ENCODE results near the gene RPS6KA3. TPM values are rescaled to one million over a fixed set of nuclear protein-coding genes. Genes with fewer than 3 reads are reported as not detected.

The RPS6KA3 gene
- total RNA-seq (10 to 100 TPM; 50.3 to 81.4 TPM), polyA plus RNA-seq (10 to 100 TPM; 12.5 to 28.3 TPM)
- long read RNA-seq, donor 1, full-length matches to known transcripts: 4 of 4 reads
- long read RNA-seq, donor 1, partial matches to known transcripts: 0 of 4 reads
- long read RNA-seq, donor 1, other reads (novel, unspliced or antisense): 0 of 4 reads
- long read RNA-seq, donor 2, full-length matches to known transcripts: 1 of 1 reads
- long read RNA-seq, donor 2, partial matches to known transcripts: 0 of 1 reads
- long read RNA-seq, donor 2, other reads (novel, unspliced or antisense): 0 of 1 reads
- long read RNA-seq, donor 3, full-length matches to known transcripts: 3 of 3 reads
- long read RNA-seq, donor 3, partial matches to known transcripts: 0 of 3 reads
- long read RNA-seq, donor 3, other reads (novel, unspliced or antisense): 0 of 3 reads
- long read RNA-seq, donor 4, full-length matches to known transcripts: 1 of 1 reads
- long read RNA-seq, donor 4, partial matches to known transcripts: 0 of 1 reads
- long read RNA-seq, donor 4, other reads (novel, unspliced or antisense): 0 of 1 reads
- long read RNA-seq, donor 5, full-length matches to known transcripts: 3 of 3 reads
- long read RNA-seq, donor 5, partial matches to known transcripts: 0 of 3 reads
- long read RNA-seq, donor 5, other reads (novel, unspliced or antisense): 0 of 3 reads

GRCh38 chrX:20266810-20267606 lies at the start of gene RPS6KA3:
TSS of gene RPS6KA3 (minus strand) at chrX:20266909. CDS start at chrX:20266632, 277 bp downstream.
- H3K9ac ChIP-seq (ENCODE audit: insufficient read depth in 1 of 2, low read length in 2 of 2): peak within 1 kb of the TSS; percentile 75 to 85
- ATAC-seq (ENCODE audit: insufficient read depth, low FRiP score) (peak; percentile 93), DNase-seq (peak; percentile 91 to 94 (median 93))
- 0 to 32% methylated on average over 36 to 77 of the region's 77 CpGs for WGBS, 2 donors
- H3K36me3 ChIP-seq (ENCODE audit: control insufficient read depth in 4 of 4, insufficient read depth in 4 of 4, low read length in 4 of 4): no peaks in the 10 kb centered on the region
- peaks cover 0 to 4% (median 0%) of the 10 kb centered on the region in 4 donors for H3K9me3 ChIP-seq (ENCODE audit: control insufficient read depth in 4 of 4, insufficient read depth in 3 of 4, low read length in 3 of 4)
- peak within 1 kb of the TSS; percentile 62 for H3K4me3 ChIP-seq
- H3K27me3 ChIP-seq (ENCODE audit: control insufficient read depth in 3 of 3, insufficient read depth in 3 of 3, low read length in 2 of 3): peaks cover 4 to 45% (median 17%) of the 10 kb centered on the region in 3 donors
- peaks cover 0 to 7% (median 0%) of the 10 kb centered on the region in 5 donors for H3K4me1 ChIP-seq (ENCODE audit: control insufficient read depth in 5 of 5, insufficient read depth in 5 of 5, low read length in 5 of 5)
- TF ChIP-seq CTCF (IDR thresholded peaks at IDR 0.05; ENCODE audit: control extremely low read depth, extremely low read depth): no peak
- peak within 1 kb of the TSS; percentile 92 to 93 for H3K27ac ChIP-seq (ENCODE audit: low read depth in 1 of 2, low read length in 1 of 2)

- 27 to 49% methylated on average over 2 of the region's 2 CpGs for WGBS, 2 donors
- peak; percentile 7 for ATAC-seq (ENCODE audit: insufficient read depth, low FRiP score)
These were observed 48.4 kb upstream of the RPS6KA3 start for GRCh38 chrX:20315140-20315539.

GRCh38 chrX:20313899-20314298 lies 47.2 kb upstream of the RPS6KA3 start:
- ATAC-seq (ENCODE audit: insufficient read depth, low FRiP score): no peak
- Histone ChIP-seq H3K9me3 (ENCODE audit: control insufficient read depth in 4 of 4, insufficient read depth in 3 of 4, low read length in 3 of 4) (no peaks in the 10 kb centered on the region), H3K4me3 (no peak overlapping the region), H3K9ac (ENCODE audit: insufficient read depth in 1 of 2, low read length in 2 of 2) (no peak overlapping the region), H3K27ac (ENCODE audit: low read depth in 1 of 2, low read length in 1 of 2) (no peak overlapping the region), H3K4me1 (ENCODE audit: control insufficient read depth in 5 of 5, insufficient read depth in 5 of 5, low read length in 5 of 5) (no peaks in the 10 kb centered on the region), H3K36me3 (ENCODE audit: control insufficient read depth in 4 of 4, insufficient read depth in 4 of 4, low read length in 4 of 4) (no peaks in the 10 kb centered on the region), H3K27me3 (ENCODE audit: control insufficient read depth in 3 of 3, insufficient read depth in 3 of 3, low read length in 2 of 3) (peaks cover 0 to 48% (median 11%) of the 10 kb centered on the region in 3 donors)
- DNase-seq: no peak
- no peak for TF ChIP-seq CTCF (IDR thresholded peaks at IDR 0.05; ENCODE audit: control extremely low read depth, extremely low read depth)
- 59 to 80% methylated on average over 1 of the region's 1 CpG for WGBS, 2 donors

More at GRCh38 chrX:20315140-20315539, 48.4 kb upstream of the RPS6KA3 start:
- no peak for TF ChIP-seq CTCF (IDR thresholded peaks at IDR 0.05; ENCODE audit: control extremely low read depth, extremely low read depth)
- peaks cover 0 to 47% (median 16%) of the 10 kb centered on the region in 3 donors for H3K27me3 ChIP-seq (ENCODE audit: control insufficient read depth in 3 of 3, insufficient read depth in 3 of 3, low read length in 2 of 3)
- H3K9me3 ChIP-seq (ENCODE audit: control insufficient read depth in 4 of 4, insufficient read depth in 3 of 4, low read length in 3 of 4): no peaks in the 10 kb centered on the region
- H3K36me3 ChIP-seq (ENCODE audit: control insufficient read depth in 4 of 4, insufficient read depth in 4 of 4, low read length in 4 of 4): no peaks in the 10 kb centered on the region
- DNase-seq: no peak
- H3K27ac ChIP-seq (ENCODE audit: low read depth in 1 of 2, low read length in 1 of 2): no peak overlapping the region
- no peak overlapping the region for H3K4me3 ChIP-seq
- no peaks in the 10 kb centered on the region for H3K4me1 ChIP-seq (ENCODE audit: control insufficient read depth in 5 of 5, insufficient read depth in 5 of 5, low read length in 5 of 5)
- H3K9ac ChIP-seq (ENCODE audit: insufficient read depth in 1 of 2, low read length in 2 of 2): no peak overlapping the region
